BJ (cell line): ENCODE results near the gene RBP2. TPM values are rescaled to one million over a fixed set of nuclear protein-coding genes. Genes with fewer than 3 reads are reported as not detected.

Experiments used
- CTCF ChIA-PET: fragments of 350-600 bp; formaldehyde crosslinking; extraction: SDS; loops from one replicate; lab custom pipeline; 2021; ENCODE audit warnings: antibody characterized with exemption, inconsistent platforms; lab: Yijun Ruan, JAX
- POLR2A ChIA-PET: fragments of 300-600 bp; sonication (Branson Sonifier 250); formaldehyde crosslinking; extraction: SDS; loops from one replicate; lab custom pipeline; 2021; ENCODE audit warnings: antibody characterized with exemption; lab: Charles Lee
- DNase-seq: peaks from one replicate; pipeline ENCODE4 v3.0.0-alpha.2; 2011; ENCODE audit warnings: low read depth
- H3K27me3 ChIP-seq: 2 replicates; pipeline ENCODE4 v1.6.0; 2011; ENCODE audit warnings: low read length; ENCODE audit not compliant: control insufficient read depth, insufficient read depth
- H3K36me3 ChIP-seq: 2 replicates; pipeline ENCODE4 v1.5.1; 2011; ENCODE audit warnings: low read length; ENCODE audit not compliant: control insufficient read depth, insufficient read depth
- H3K4me3 ChIP-seq: 2 replicates; pipeline ENCODE4 v1.5.1; 2011; ENCODE audit warnings: low read depth, mild to moderate bottlenecking, control low read depth, low read length
- CTCF ChIP-seq: IDR thresholded peaks from 2 replicates; pipeline ENCODE4 v1.5.1; 2011; ENCODE audit warnings: low read depth, mild to moderate bottlenecking, control low read depth, inconsistent platforms, low read length, moderate library complexity; ENCODE audit not compliant: insufficient read depth
- polyA plus RNA-seq: library from polyadenylated mRNA; depleted of rRNA; stranded (reverse); fragments of >200 nt; gene quantifications from 2 replicates; pipeline ENCODE4 v1.2.3, GENCODE V29; 2011

RBP2 gene
- polyA plus RNA-seq, 1 experiment: not detected

GRCh38 chr3:139440639-139441556 is 35.4 kb downstream of the RBP2 start:
- DNase-seq: no peak
- CTCF ChIA-PET: interaction anchor here (0.8 to 1.2 kb wide), 2 partner anchors 13 to 121 kb away, joined by 3 to 5 read pairs; no protein-coding TSS in a partner anchor
- POLR2A ChIA-PET: no interaction called here
- H3K4me3 ChIP-seq: no peak overlapping the region
- H3K36me3 ChIP-seq: no peaks in the 10 kb centered on the region
- no peak for TF ChIP-seq CTCF
- H3K27me3 ChIP-seq: no peaks in the 10 kb centered on the region; the same call in 1 of the 2 replicates

- ChIA-PET POLR2A (no interaction called here), CTCF (no interaction called here)
- no peaks in the 10 kb centered on the region for H3K36me3 ChIP-seq
- TF ChIP-seq CTCF: no peak
- H3K4me3 ChIP-seq: no peak overlapping the region
- no peak for DNase-seq
- no peaks in the 10 kb centered on the region; the same call in 1 of the 2 replicates for H3K27me3 ChIP-seq
Observed at GRCh38 chr3:139439278-139439677, 37.0 kb downstream of the RBP2 start.

GRCh38 chr3:139434764-139435307 is 41.5 kb downstream of the RBP2 start:
- TF ChIP-seq CTCF: no peak
- POLR2A ChIA-PET: no interaction called here
- peak; percentile 33 for DNase-seq
- H3K4me3 ChIP-seq: no peak overlapping the region
- H3K27me3 ChIP-seq: no peaks in the 10 kb centered on the region; the same call in 1 of the 2 replicates
- H3K36me3 ChIP-seq: no peaks in the 10 kb centered on the region
- CTCF ChIA-PET: no interaction called here

- Histone ChIP-seq H3K36me3 (no peaks in the 10 kb centered on the region), H3K27me3 (no peaks in the 10 kb centered on the region; the same call in 1 of the 2 replicates), H3K4me3 (no peak overlapping the region)
- no peak for TF ChIP-seq CTCF
- ChIA-PET POLR2A (no interaction called here), CTCF (interaction anchor here (1.5 kb wide), 1 partner anchor 128 kb away, joined by 6 read pairs; no protein-coding TSS in a partner anchor)
- no peak for DNase-seq
Observed at GRCh38 chr3:139434228-139434627, 42.1 kb downstream of the RBP2 start.

GRCh38 chr3:139433089-139433488 is 43.2 kb downstream of the RBP2 start:
- CTCF ChIA-PET: interaction anchor here (1.5 kb wide), 1 partner anchor 129 kb away, joined by 6 read pairs; no protein-coding TSS in a partner anchor
- TF ChIP-seq CTCF: no peak

More at GRCh38 chr3:139433089-139433488, 43.2 kb downstream of the RBP2 start:
- Histone ChIP-seq H3K4me3 (no peak overlapping the region), H3K36me3 (no peaks in the 10 kb centered on the region), H3K27me3 (no peaks in the 10 kb centered on the region; the same call in 1 of the 2 replicates)
- POLR2A ChIA-PET: no interaction called here
- DNase-seq: no peak
